HUDEP-2 (cell line): ENCODE results near the gene VIM.
A peak's percentile ranks its signal among the peaks of the same experiment; 100 is the strongest.

Experiments
- DNase-seq, 76 experiments: peaks; one replicate each; lab custom pipeline; 2025; ENCODE audit not compliant: unreplicated experiment in 76 of 76; lab: John Stamatoyannopoulos, UW

VIM gene

DNA sequence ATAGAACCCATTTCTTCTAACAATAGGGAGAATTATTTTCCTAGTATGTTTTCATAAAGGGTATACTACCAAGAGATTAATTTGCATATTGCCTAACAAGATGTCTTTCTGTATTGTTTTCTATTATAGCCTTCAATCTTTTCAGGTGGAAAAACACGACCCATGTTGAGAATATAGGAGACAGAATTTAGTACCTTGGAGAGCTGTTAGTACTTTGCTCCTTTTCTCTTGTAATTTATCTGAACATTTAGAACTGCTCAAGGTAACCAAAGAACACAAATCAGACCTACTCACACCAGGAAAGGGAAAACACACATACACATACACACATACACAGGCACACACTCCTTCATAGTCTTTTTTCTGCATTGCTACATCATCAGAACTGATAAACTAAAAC lies 18.7 kb upstream of the VIM start:
- DNase-seq: no peak

DNA sequence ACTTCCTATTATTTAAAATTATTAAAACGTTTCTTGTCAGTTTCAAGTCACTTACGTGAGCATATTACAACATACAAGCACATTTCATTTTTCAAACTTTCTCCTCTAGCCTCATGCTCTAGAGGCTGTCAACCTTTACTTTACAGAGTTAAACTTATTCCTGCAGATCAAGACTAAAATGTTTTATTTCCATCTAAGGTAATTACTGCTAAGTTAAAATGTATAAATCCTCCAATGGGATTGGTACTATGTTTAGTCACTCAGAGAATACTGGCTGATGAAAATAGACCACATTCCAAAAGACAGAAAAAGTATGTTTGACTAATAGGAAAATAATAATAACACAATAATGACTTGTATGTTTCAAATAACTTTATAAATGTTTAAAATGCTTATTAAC lies 18.2 kb upstream of the VIM start:
- no peak for DNase-seq

DNA sequence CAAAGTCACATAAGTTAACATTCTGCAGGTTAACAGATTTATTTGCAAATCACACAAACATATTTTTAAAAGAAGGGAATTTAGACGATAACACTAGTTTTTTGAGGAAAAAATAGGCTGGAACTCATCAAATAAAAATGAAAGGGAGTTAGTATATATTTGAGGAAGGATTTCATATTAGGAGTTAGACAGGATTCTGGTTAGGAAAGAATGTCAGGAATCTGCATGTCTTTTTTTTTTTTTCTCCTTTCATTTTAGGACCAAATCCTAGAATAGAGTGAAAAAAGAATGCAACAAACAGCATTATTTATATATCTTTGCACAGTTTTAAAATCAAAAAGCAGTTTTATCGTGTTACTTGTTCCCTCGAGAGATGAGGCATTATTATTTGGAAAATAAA lies 17.7 kb upstream of the VIM start:
- DNase-seq: no peak

DNA sequence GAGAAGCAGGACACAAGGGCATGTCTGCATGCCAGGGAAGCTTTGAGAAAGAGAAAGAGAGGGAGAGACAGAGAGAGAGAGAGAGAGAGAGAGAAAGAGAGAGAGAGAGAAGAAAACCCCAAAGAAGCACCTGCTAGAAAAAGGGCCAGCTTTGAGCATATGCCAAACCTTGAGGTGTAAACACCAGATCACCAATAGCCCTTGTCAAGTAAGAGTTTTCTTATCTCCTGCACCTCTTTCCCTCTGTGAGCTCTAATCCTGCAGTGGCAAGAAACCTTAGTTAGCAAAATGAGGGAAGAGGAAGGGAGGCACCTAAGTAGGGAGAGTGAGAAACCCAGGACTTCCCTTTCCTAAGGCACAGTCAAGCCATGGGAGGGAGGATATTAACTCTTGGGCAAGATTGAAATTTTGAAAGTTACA lies 15.2 kb upstream of the VIM start:
- DNase-seq: no peak

DNA sequence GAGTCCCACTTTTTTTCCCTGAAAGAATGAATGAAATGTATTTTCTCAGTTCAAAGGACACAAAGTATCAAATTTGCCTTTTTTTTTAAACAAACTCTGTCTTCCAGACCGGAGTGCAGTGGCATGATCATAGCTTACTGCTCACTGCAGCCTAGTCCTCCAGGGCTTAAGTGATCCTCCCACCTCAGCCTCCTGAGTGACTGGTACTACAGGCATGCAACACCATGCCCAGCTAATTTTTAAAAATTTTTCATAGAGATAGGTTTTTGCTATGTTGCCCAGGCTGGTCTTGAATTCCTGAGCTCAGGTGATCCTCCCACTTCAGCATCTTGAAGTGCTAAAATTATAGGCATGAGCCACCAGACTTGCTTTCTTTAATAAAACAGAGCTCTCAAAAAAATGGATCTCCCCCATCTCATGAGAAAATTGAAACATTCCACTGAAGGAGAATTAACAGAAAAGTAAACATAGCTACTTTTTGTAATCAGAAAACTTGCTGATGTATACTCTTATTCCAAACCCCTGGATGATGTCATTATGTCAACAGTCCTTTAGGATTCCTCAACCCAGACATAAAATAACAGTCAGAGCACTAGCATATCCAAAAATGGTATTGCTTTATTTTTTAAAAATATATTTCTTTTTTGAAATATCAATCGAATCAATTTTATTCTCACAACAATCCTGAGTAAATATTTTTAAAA lies 14.2 kb upstream of the VIM start:
- no peak for DNase-seq

DNA sequence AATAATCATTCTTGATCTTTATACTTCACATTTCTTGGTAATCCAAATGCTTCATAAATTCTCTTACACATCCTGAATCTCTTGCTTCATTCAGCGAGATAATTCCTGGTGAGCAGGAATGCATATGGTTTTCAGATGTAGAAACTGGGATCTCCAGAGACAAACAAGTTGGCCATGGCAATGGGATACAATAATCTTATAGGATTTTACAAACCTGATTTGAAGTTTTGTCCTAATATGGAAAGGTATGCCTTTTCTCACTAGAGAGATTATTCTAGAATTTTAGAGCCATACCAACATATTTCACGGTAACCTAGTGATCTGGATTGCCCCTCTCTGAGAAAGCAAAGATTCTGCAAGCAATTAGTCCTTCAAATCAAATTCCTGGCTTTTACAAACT lies 13.5 kb upstream of the VIM start:
- DNase-seq: no peak

DNA sequence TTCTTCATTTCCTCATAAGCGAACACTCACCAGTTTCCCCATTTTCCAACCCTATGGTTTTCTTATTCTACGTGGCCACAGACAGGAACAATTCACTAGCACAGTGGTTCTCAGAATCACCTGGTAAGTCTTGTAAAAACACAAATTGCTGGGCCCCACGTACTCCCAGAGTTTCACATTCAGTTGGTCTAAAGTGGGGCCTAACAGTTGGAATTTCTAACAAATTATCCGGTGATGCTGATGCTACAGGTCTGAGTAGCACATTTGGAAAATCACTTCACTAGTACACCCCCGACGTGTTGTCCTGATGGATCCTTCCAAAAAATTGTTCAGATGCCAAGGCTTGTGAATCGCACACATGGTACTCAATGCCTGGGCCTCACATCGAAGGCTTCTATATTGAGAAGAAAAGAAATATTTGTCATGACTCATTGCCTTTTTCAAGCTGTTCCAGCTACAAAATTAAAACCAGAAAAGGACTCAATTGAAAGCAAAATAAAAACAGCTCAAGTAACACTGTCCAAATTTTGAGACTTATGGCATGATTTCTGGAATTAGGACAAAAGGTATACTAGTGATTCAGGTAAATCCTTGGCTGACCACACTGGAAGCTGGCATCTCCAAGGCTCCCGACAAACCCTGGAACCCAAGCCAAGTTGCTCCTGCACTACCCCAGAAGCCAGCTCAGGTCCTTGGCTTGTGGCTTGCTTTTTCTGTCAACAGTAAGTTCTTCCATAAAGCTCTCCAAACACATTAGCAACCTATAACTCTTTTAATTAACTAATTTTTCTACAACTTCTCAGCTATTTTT lies 12.9 kb upstream of the VIM start:
- DNase-seq: no peak

DNA sequence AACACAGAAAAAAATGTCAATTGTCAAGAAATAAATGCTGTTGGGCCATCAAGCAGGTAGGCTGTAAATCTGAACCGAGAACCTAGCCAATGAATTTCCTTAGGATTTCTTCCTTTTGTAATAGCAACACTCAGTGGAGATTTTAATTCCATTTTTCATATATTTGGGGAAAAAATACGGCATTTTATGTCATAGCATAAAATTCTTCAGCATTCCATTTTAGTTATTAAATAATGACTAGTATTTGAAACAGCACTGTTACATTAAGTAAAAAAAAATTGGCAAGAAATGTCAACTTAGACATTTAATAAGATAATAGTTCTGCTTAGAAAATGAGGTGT lies 12.3 kb upstream of the VIM start:
- no peak for DNase-seq

DNA sequence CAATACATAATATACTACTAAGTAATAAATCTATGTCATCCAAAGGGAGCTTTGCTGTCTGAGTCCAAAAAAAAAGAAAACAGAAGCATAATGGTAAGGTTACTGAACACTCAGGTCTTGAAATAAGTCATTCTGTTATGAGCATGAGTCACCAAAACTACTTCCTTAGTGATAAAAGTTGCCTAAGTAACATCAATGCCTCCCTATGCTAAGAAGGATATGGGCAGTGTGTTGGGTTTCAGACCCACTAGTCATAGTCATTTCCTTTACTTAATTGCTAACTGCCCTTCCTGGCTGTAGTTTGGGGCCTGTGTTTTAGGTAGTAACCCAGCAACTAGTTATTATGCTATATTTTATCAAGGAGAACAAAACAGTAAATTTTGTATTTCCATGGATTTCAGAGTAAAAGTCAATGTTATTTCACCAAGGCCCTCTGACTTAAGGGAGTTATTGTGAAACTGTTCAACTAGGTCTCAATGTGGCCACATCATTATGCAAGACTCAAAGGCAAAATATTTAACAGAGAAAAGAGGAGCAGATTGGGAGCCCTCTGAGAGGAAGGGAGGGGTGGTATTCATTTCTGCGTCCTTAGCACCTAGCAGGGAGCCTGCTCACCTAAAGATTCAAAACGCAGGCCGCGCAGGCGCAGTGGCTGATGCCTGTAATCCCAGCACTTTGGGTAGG lies 11.7 kb upstream of the VIM start:
- peak in 20 of 76 experiments; percentile 2 to 52 (median 30) for DNase-seq

DNA sequence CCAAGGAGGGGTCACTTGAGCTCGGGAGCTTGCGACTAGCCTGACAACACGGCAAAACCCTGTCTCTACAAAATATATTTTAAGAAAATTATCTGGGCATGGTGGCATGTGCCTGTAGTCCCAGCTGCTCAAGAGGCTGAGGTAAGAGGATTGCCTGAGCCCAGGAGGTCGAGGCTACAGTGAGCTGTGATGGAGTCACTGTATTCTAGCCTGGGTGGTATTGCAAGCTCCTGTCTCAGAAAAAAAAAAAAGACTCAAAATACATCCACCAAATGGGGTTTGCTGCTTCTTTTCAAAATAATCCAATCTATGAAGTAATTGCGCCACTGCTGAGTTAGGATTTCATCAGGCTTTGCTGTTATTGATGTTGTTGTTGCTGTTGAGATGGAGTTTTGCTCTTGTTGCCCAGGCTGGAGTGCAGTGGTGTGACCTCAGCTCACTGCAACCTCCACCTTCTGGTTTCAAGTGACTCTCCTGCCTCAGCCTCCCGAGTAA lies 11.1 kb upstream of the VIM start:
- DNase-seq: no peak

DNA sequence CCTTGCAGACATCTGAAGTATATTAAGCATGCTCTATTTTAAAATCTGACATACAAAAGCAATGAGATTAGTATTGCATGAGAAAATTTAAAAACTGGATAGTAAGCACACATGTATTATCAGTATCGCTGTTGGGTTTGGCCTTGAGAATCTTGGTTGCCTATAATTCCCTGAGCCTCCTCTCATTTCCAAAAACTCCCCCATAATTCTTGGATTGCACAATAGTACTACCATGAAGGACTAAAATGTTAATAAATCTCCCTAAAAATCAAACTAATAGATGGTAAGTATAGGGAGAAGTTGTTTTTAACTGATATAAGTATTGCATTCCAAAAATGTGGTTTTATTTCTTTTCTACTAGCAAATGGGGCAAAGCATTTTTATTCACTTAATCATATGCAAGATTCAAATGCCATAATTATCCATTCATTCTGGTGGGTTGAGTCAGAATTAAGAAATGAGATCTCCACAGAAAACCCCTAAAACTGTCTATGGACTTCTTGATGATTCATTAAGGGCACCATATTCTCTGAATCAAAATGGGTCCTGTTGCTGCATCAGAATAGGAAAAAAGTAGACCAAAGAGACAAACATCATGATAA lies 10.3 kb upstream of the VIM start:
- no peak for DNase-seq

DNA sequence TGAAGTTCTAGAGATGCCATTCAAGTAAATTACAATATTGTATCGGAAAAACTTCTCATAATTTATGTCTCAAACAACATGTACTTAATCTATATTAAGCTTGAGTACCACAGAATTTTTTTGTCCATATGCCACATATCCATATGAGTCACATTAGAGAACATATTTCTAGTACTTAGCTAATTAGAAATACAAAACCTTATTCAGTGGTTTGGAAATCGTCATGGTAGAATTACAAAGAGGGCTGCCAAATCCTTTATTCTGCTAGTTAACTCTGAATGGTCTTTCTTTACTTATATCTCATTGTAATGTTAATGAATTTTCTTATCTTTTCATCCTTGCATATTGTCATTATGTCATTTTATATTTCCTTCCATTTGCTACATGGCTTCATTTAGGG lies 9.0 kb upstream of the VIM start:
- no peak for DNase-seq

DNA sequence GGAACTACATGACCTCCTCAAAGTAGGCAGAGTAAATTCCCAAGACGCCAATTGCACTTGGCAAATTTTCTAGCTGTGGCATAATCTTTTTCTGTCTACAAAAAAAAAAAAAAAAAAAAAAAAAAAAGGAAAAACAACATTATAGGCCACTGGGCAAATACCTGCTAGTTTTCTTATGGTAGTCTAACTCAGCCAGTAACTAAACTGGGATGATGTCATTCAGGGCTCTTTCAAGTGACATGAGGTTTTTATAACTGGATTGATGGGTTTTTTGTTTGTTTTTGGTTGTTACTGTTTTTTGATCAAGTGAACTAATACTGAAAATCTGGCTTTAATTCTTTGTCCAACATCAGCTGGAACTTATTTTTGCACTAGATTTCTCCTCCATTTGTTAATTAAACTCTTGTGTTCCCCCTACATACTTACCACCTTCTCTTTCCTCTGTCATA lies 7.4 kb upstream of the VIM start:
- DNase-seq: no peak

DNA sequence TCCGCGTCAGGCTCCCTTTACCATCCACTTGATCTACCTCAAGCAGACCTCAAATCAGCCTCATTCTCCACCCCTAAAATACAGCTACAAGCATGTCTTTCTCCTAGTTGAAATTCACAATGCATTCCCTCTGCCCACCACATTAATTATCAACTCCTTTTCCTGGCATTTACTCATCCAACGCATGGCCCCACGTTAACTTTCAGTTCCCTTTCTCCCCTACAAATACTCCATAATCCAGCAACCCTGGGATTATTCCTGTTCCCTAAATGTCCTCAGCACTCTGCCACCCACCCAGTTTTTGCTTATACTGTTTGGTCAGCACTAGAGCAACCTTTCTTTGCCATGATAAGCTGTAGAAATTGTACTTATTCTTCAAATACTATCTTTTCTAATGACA lies 5.7 kb upstream of the VIM start:
- DNase-seq: no peak

DNA sequence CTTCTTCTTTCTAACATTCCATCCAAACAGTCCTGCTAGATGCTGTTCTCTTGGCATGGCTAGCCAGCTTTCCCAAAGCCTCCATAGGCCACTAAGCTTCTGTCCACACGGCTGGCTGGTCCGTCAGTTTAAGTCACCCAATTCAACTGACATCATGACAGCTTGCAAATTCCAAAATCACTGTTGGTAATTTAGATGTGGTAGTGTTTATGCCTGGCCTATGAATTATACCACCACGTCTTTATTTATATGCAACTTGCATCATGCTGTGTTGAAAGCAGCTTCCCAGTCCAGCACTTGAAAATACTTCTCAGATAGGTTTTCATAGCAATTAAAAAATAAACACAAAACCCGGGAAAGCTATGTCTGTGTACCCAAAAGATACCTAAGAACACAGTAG lies 2.2 kb upstream of the VIM start:
- DNase-seq: no peak

DNA sequence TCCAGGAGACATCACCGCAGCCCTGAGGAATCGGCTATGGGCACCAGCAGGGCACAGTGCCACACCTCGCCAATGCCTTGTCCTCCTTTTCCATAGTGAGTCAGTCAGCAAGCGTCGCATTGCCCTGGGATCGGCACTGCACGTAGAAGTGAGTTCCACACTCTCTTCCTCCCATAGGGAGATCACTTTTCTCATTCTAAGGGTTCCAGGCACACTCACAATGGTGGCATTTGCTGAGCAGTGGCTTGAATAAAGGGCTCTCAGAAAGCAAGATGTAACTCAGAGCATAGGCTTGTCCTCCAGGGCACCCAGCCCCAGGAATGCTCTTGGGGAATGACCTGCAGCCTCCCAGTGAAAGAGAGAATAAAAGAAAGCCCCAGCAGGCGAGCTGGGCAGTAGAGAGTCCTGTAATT lies 1.1 kb upstream of the VIM start:
- no peak for DNase-seq

DNA sequence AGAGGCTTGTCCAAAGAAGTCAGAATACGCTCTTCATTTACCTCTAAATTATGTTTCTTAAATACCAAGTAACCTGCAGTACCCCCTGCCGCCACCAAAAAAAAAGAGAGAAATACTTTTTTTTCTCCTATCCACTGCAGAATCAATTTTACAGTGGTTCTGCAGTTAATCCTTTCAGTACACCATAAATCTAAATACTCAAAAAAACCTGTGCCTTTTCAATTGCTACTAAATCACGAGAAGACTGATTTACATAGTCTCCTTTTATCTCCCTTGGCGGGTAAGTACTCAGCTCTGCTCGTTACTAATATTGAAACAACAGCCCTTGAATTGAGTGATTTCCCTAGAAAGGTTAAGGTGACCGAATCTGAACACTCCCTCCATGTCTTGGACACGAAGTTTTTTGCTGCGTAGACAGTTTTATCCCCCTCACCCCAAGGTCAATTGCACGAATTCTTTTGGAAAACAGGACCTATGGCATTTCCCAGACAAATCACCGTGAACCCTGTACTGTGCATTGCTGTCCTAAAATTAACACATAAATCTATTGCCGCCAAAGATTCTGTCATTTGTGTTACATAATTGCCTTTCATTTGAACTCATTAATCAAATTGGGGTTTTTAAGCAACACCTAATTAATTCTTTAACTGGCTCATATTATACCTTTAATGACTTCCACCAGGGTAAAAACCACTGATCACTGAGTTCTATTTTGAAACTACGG lies 512 bp upstream of the VIM start:
- DNase-seq: peak in 2 of 76 experiments; percentile 17 to 23

DNA sequence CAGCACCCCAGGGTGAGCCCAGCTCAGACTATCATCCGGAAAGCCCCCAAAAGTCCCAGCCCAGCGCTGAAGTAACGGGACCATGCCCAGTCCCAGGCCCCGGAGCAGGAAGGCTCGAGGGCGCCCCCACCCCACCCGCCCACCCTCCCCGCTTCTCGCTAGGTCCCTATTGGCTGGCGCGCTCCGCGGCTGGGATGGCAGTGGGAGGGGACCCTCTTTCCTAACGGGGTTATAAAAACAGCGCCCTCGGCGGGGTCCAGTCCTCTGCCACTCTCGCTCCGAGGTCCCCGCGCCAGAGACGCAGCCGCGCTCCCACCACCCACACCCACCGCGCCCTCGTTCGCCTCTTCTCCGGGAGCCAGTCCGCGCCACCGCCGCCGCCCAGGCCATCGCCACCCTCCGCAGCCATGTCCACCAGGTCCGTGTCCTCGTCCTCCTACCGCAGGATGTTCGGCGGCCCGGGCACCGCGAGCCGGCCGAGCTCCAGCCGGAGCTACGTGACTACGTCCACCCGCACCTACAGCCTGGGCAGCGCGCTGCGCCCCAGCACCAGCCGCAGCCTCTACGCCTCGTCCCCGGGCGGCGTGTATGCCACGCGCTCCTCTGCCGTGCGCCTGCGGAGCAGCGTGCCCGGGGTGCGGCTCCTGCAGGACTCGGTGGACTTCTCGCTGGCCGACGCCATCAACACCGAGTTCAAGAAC lies 1.1 kb downstream of the VIM start:
- peak in 20 of 76 experiments; percentile 9 to 52 (median 24) for DNase-seq

DNA sequence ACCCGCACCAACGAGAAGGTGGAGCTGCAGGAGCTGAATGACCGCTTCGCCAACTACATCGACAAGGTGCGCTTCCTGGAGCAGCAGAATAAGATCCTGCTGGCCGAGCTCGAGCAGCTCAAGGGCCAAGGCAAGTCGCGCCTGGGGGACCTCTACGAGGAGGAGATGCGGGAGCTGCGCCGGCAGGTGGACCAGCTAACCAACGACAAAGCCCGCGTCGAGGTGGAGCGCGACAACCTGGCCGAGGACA lies 1.6 kb downstream of the VIM start:
- peak in 4 of 76 experiments; percentile 36 to 54 (median 44) for DNase-seq
